MM.1S (cell line): ENCODE results near the gene BMPER.

Experiments
- DNase-seq: peaks from one replicate; pipeline ENCODE4 v3.0.0-alpha.2; 2015
- H2AFZ ChIP-seq: fragments of 300-600 bp; sonication (generic); 2 replicates; pipeline ENCODE4 v1.6.0; 2016; ENCODE audit warnings: antibody characterized with exemption, low read length
- H3F3A ChIP-seq: fragments of 300-600 bp; sonication (generic); 2 replicates; pipeline ENCODE4 v1.6.1; 2016; ENCODE audit warnings: mild to moderate bottlenecking, antibody characterized with exemption, low read length, moderate library complexity, mixed read lengths; ENCODE audit not compliant: insufficient read depth
- H3K27ac ChIP-seq: fragments of 300-600 bp; sonication (generic); 2 replicates; pipeline ENCODE4 v1.5.1; 2016; ENCODE audit warnings: mild to moderate bottlenecking, low read length
- H3K27me3 ChIP-seq: fragments of 300-600 bp; sonication (generic); replicated peaks from 2 replicates; pipeline ENCODE4 v1.6.0; 2016; ENCODE audit warnings: low read length; ENCODE audit not compliant: insufficient read depth
- H3K36me3 ChIP-seq: fragments of 300-600 bp; sonication (generic); replicated peaks from 2 replicates; pipeline ENCODE4 v1.6.1; 2016; ENCODE audit warnings: mild to moderate bottlenecking, low read length, mixed read lengths; ENCODE audit not compliant: insufficient read depth
- H3K4me1 ChIP-seq: fragments of 300-600 bp; sonication (generic); 2 replicates; pipeline ENCODE4 v1.6.1; 2016; ENCODE audit warnings: low read length, mixed read lengths
- H3K4me2 ChIP-seq: fragments of 300-600 bp; sonication (generic); 2 replicates; pipeline ENCODE4 v1.6.0; 2016; ENCODE audit warnings: low read depth, low read length
- H3K4me3 ChIP-seq: fragments of 300-600 bp; sonication (generic); 2 replicates; pipeline ENCODE4 v1.5.1; 2016; ENCODE audit warnings: low read length, mixed read lengths
- H3K79me2 ChIP-seq: fragments of 300-600 bp; sonication (generic); 2 replicates; pipeline ENCODE4 v1.6.1; 2016; ENCODE audit warnings: mixed run types, low read length, mixed read lengths
- H3K9ac ChIP-seq: fragments of 300-600 bp; sonication (generic); 2 replicates; pipeline ENCODE4 v1.6.1; 2016; ENCODE audit warnings: low read length, mixed read lengths
- H3K9me2 ChIP-seq: fragments of 300-600 bp; sonication (generic); replicated peaks from 2 replicates; pipeline ENCODE4 v1.6.1; 2016; ENCODE audit warnings: mild to moderate bottlenecking, low read length, mixed read lengths; ENCODE audit not compliant: insufficient read depth
- H3K9me3 ChIP-seq: fragments of 300-600 bp; sonication (generic); replicated peaks from 2 replicates; pipeline ENCODE4 v1.6.1; 2016; ENCODE audit warnings: mild to moderate bottlenecking, low read length, mixed read lengths; ENCODE audit not compliant: insufficient read depth
- H4K20me1 ChIP-seq: fragments of 300-600 bp; sonication (generic); 2 replicates; pipeline ENCODE4 v1.6.1; 2016; ENCODE audit warnings: mild to moderate bottlenecking, low read length, moderate library complexity, mixed read lengths; ENCODE audit not compliant: insufficient read depth
- EZH2 ChIP-seq: fragments of 300-600 bp; sonication (generic); optimal IDR thresholded peaks from 2 replicates; pipeline ENCODE3; 2017; ENCODE audit warnings: low read depth, mild to moderate bottlenecking, antibody characterized with exemption, low read length, mixed read lengths
- EZH2phosphoT487 ChIP-seq: fragments of 300-600 bp; sonication (generic); IDR thresholded peaks from 2 replicates; pipeline ENCODE4 v1.6.1; 2018; ENCODE audit warnings: antibody characterized with exemption, low read length
- TF ChIP-seq, protein P1 (sequence below): fragments of 300-600 bp; sonication (generic); IDR thresholded peaks from 2 replicates; pipeline ENCODE4 v1.5.1; 2016; ENCODE audit warnings: antibody characterized with exemption, low read length, mixed read lengths

BMPER gene

DNA sequence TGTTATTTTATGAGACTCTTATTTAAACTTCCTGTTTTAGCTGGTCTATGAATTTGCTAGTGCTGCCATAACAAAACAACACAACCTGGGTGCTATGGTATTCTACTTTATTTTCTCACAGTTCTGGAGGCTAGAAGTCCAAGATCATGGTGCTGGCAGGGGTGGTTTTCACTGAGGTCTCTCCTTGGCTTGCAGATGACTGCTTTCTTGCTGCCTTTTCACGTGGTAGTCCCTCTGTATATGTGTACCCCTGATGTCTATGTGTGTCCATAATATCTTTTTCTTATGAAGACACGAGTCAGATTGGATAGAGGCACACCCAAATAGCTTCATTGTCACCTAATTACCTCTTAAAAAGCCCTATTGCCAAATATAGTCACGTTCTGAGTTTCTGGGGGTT, 270.5 kb downstream of the BMPER start:
- no peak for DNase-seq
- Histone ChIP-seq H3K9me3 (no peaks in the 10 kb centered on the region), H3K4me2 (no peak overlapping the region), H3K36me3 (no peaks in the 10 kb centered on the region), H3K27ac (no peak overlapping the region), H4K20me1 (no peaks in the 10 kb centered on the region), H3K9ac (no peak overlapping the region), H2AFZ (no peak overlapping the region), H3K9me2 (no peaks in the 10 kb centered on the region), H3K4me1 (no peaks in the 10 kb centered on the region), H3K4me3 (no peak overlapping the region), H3F3A (no peaks in the 10 kb centered on the region), H3K79me2 (no peaks in the 10 kb centered on the region), H3K27me3 (no peaks in the 10 kb centered on the region)
- no peak for TF ChIP-seq EZH2phosphoT487

DNA sequence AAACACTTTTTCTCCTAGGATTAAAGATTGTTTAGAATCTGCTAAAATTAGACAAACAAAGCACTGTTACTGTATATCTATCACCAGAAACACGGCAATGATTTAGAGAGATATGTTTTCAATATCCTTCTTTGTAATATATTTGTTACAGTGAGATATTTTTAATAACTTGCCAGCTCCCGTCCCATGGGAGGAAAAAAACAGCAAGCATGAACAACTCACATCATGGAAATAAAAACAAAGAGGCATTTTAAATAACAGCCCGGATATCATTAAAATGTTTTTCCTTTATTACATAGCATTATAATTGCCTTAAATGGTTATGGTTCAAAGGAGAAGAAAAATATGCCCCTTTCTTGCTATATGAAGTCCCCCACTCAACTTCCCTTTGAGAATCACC, 272.1 kb downstream of the BMPER start:
- Histone ChIP-seq H3K27me3 (no peaks in the 10 kb centered on the region), H3K79me2 (no peaks in the 10 kb centered on the region), H4K20me1 (no peaks in the 10 kb centered on the region), H3F3A (no peaks in the 10 kb centered on the region), H3K36me3 (no peaks in the 10 kb centered on the region), H2AFZ (no peak overlapping the region), H3K4me2 (no peak overlapping the region), H3K9me3 (no peaks in the 10 kb centered on the region), H3K9me2 (no peaks in the 10 kb centered on the region), H3K9ac (no peak overlapping the region), H3K27ac (no peak overlapping the region), H3K4me3 (no peak overlapping the region), H3K4me1 (no peaks in the 10 kb centered on the region)
- no peak for DNase-seq
- no peak for TF ChIP-seq EZH2
- TF ChIP-seq EZH2phosphoT487 = no peak
- TF ChIP-seq, protein P1, sequence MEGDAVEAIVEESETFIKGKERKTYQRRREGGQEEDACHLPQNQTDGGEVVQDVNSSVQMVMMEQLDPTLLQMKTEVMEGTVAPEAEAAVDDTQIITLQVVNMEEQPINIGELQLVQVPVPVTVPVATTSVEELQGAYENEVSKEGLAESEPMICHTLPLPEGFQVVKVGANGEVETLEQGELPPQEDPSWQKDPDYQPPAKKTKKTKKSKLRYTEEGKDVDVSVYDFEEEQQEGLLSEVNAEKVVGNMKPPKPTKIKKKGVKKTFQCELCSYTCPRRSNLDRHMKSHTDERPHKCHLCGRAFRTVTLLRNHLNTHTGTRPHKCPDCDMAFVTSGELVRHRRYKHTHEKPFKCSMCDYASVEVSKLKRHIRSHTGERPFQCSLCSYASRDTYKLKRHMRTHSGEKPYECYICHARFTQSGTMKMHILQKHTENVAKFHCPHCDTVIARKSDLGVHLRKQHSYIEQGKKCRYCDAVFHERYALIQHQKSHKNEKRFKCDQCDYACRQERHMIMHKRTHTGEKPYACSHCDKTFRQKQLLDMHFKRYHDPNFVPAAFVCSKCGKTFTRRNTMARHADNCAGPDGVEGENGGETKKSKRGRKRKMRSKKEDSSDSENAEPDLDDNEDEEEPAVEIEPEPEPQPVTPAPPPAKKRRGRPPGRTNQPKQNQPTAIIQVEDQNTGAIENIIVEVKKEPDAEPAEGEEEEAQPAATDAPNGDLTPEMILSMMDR = no peak

DNA sequence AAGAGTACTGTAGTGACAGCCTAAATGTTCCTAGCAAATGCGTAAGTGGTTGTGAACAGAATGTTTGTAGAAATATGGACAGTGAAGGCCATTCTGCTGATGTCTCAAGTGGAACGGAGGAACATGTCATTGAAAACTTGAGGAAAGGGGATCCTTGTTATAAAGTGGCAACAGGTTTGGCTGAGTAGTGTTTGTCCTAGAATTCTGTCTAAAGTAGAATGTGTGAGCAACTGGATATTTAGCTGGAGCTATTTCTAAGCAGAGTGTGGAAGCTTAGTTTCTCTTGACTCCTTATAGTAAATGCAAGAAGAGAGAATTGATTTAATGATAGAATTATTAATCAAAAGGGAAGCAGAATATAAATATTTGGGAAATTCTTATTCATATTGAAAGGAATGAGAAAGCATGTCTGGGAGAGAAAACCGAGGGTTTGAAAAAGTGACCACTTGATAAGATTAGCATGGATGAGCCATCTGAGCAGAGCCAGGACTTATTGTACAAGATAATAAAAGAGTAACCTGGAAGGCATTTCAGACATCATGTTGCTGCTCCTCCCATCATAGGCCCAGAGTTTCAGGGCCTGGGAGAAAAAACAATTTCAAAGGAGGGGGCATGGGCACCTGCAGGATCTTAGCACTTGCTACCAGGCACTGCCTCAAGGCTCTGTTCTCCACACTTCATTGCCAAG, 276.1 kb downstream of the BMPER start:
- Histone ChIP-seq H3K4me2 (no peak overlapping the region), H3K9ac (no peak overlapping the region), H3K4me1 (no peaks in the 10 kb centered on the region), H2AFZ (no peak overlapping the region), H3K27me3 (no peaks in the 10 kb centered on the region), H3K9me3 (no peaks in the 10 kb centered on the region), H3K36me3 (no peaks in the 10 kb centered on the region), H3K79me2 (no peaks in the 10 kb centered on the region), H3K27ac (no peak overlapping the region), H4K20me1 (no peaks in the 10 kb centered on the region), H3K4me3 (no peak overlapping the region), H3K9me2 (no peaks in the 10 kb centered on the region), H3F3A (no peaks in the 10 kb centered on the region)
- no peak for DNase-seq
- no peak for TF ChIP-seq EZH2

DNA sequence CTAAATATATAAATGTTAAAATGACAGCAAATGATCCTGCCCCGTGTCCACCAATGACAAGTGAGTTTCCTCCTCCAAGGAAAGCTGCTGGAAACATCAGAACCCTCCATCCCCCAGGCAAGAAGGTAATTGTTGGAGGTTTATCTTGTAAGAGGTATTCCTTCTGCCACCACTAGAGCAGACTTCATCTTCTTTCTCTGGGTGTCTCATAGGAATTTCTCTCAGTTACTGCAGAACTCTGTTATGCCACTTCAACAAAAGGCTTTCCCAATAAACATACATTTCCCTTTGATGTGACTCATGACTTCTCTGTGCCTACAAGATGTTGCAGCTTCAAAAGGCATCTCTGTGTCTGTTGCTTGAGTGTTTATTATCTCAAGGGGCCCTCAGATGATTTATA, 279.1 kb downstream of the BMPER start:
- H3F3A ChIP-seq = no peaks in the 10 kb centered on the region
- no peaks in the 10 kb centered on the region for H3K27me3 ChIP-seq
- H3K27ac ChIP-seq = no peak overlapping the region
- DNase-seq = no peak
- H3K79me2 ChIP-seq = no peaks in the 10 kb centered on the region
- no peaks in the 10 kb centered on the region for H3K36me3 ChIP-seq
- H3K4me3 ChIP-seq = no peak overlapping the region
- H3K9ac ChIP-seq = no peak overlapping the region
- no peaks in the 10 kb centered on the region for H3K9me2 ChIP-seq
- H3K9me3 ChIP-seq = no peaks in the 10 kb centered on the region
- TF ChIP-seq EZH2 (no peak), EZH2phosphoT487 (no peak)
- TF ChIP-seq, protein P1 = no peak
- H3K4me1 ChIP-seq = no peaks in the 10 kb centered on the region
- H4K20me1 ChIP-seq = no peaks in the 10 kb centered on the region
- H3K4me2 ChIP-seq = no peak overlapping the region
- H2AFZ ChIP-seq = no peak overlapping the region
